ENCODE results near the gene KCNK6.

The KCNK6 gene

DNA sequence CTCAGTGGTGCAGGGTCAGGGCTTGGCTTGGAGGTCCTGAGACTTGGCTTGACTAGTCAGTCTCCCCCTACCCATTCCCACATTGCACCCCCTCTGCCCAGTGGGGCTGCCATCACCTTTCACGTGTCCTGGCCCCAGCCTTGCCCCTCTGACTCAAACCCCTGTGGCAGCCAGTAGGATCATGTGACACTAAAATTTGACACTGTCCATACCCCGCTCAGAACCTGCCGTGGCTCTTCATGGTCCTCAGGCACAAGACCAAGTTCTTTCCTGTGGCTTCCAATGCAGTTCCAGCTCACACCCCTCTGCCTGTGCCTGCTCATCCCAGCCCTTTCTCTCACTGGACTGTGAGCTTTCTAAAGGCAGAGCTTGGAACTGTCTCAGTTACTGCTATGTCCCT lies 56.9 kb downstream of the KCNK6 start:
- in situ Hi-C loops (cut with HindIII; ENCODE audit: low pct_ligation_motif_present, low pct_unique_long_range_greater_than_20kb, low sequenced_read_pairs) = no loop called here
- DNase-seq = no peak

DNA sequence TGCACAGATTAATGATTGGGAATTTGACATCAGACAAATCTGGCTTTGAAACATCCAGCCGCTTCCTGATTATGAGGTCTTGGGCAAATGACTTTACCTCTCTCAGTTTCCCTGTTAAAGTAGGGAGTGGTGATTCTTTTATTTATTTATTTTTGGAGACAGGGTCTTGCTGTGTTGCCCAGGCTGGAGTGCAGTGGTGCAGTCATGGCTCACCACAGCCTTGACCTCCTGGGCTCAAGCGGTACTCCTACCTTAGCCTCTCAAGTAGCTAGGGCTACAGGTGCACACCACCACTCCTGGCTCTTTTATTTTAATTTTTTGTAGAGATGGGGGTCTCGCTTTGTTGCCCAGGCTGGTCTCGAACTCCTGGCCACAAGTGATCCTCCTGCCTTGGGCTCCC lies 57.4 kb downstream of the KCNK6 start:
- in situ Hi-C loops (cut with HindIII; ENCODE audit: low pct_ligation_motif_present, low pct_unique_long_range_greater_than_20kb, low sequenced_read_pairs) = no loop called here
- no peak for DNase-seq

DNA sequence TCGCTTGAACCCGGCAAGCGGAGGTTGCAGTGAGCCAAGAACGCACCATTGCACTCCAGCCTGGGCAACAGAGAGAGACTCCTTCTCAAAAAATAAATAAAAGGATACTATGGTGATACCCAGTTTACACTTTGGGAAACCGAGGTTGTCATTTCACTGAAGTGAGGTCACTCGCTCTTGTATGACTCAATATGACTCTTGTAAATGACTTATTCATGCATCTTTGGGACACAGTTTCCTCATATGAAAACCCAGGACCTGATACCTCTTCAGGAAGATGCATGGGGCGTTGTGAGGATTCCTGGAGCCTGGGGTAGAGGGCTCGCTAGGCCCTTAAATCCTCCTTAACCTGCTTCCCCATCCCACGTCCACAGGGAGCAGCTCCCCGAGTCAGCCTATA lies 59.2 kb downstream of the KCNK6 start:
- no peak for DNase-seq
- in situ Hi-C loops (cut with HindIII; ENCODE audit: low pct_ligation_motif_present, low pct_unique_long_range_greater_than_20kb, low sequenced_read_pairs) = no loop called here

DNA sequence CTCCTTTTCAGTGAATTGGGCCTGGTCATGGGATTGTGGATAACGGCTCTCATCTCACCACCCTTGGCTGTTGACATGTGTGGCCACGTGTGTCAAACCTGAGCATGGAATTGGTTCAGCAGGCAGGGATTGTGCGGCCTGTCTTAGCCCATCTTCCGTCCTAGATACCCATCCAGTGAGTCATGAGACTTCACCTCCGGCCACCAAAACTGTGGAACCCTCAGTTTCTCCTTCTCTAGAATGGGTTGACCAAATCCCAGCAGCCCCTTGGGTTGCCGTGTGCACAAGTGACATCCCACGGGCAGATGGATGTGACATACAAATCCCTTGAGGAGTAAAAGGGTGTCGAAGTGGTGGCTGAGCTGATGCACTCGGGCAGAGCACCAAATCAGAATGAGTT lies 61.5 kb downstream of the KCNK6 start:
- in situ Hi-C loops (cut with HindIII; ENCODE audit: low pct_ligation_motif_present, low pct_unique_long_range_greater_than_20kb, low sequenced_read_pairs) = no loop called here
- no peak for DNase-seq
